ENCODE data around the gene AGO3. TPM values are rescaled to one million over a fixed set of nuclear protein-coding genes. Genes with fewer than 3 reads are reported as not detected.
A peak's percentile ranks its signal among the peaks of the same experiment; 100 is the strongest.

AGO3 gene
- 14.2 TPM for polyA plus RNA-seq (2013, experiment 1 of 2)
- 8.5 TPM for polyA plus RNA-seq (2013, experiment 2 of 2)

GRCh38 chr1:35930593-35931445, at the start of gene AGO3:
Gene AGO3, plus strand, starts transcription at chr1:35931105. Its CDS starts 322 bp downstream, at chr1:35931427.
- 0% methylated on average over 78 to 88 of the region's 112 CpGs for WGBS, 2 experiments (ENCODE audit: insufficient coverage in 2 of 2)
- peak within 1 kb of the TSS; percentile 93 for H3K27ac ChIP-seq (ENCODE audit: low read depth, low read length, severe bottlenecking)
- no peaks in the 10 kb centered on the region for H3K36me3 ChIP-seq (ENCODE audit: control insufficient read depth, insufficient read depth, low read length)
- peak within 1 kb of the TSS; percentile 92 for H3K4me3 ChIP-seq (ENCODE audit: extremely low read depth, insufficient read depth, low read length, poor library complexity, severe bottlenecking)
- no peaks in the 10 kb centered on the region for H3K9me3 ChIP-seq (ENCODE audit: control insufficient read depth, low read length)
- peaks cover under 1% of the 10 kb centered on the region for H3K4me1 ChIP-seq (ENCODE audit: control insufficient read depth, insufficient read depth, low read length, poor library complexity, severe bottlenecking)

GRCh38 chr1:35881850-35882273, 49.0 kb upstream of the AGO3 start:
- Histone ChIP-seq H3K4me1 (ENCODE audit: control insufficient read depth, insufficient read depth, low read length, poor library complexity, severe bottlenecking) (peaks cover 21% of the 10 kb centered on the region), H3K36me3 (ENCODE audit: control insufficient read depth, insufficient read depth, low read length) (no peaks in the 10 kb centered on the region), H3K27ac (ENCODE audit: low read depth, low read length, severe bottlenecking) (no peak overlapping the region), H3K9me3 (ENCODE audit: control insufficient read depth, low read length) (no peaks in the 10 kb centered on the region), H3K4me3 (ENCODE audit: extremely low read depth, insufficient read depth, low read length, poor library complexity, severe bottlenecking) (no peak overlapping the region)
- WGBS, 2 experiments (ENCODE audit: insufficient coverage in 2 of 2) = 91 to 93% methylated on average over 4 of the region's 4 CpGs

DNA sequence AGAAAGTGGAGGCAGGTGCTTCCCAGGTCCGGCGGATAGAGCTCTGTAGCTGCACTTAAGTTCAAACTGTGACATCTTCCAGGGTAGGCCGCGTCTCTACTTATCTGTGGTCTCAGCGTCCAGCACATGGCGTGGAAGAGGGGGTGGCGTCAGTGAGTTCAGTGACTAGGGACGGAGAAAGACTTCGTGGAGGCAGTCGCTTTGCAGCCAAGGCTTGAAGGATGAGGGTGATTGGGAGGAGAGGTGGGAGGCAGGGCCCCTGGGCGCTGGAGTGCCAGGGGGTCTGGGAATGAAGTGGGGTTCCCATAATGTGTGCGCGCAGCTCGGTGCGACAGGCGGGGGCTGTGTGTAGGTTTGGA, 48.3 kb upstream of the AGO3 start:
- no peak overlapping the region for H3K27ac ChIP-seq (ENCODE audit: low read depth, low read length, severe bottlenecking)
- H3K36me3 ChIP-seq (ENCODE audit: control insufficient read depth, insufficient read depth, low read length) = no peaks in the 10 kb centered on the region
- WGBS, 2 experiments (ENCODE audit: insufficient coverage in 2 of 2) = 79% methylated on average over 14 to 16 of the region's 16 CpGs
- peaks cover 27% of the 10 kb centered on the region for H3K4me1 ChIP-seq (ENCODE audit: control insufficient read depth, insufficient read depth, low read length, poor library complexity, severe bottlenecking)
- H3K9me3 ChIP-seq (ENCODE audit: control insufficient read depth, low read length) = no peaks in the 10 kb centered on the region
- H3K4me3 ChIP-seq (ENCODE audit: extremely low read depth, insufficient read depth, low read length, poor library complexity, severe bottlenecking) = no peak overlapping the region

- peak within 1 kb of the TSS; percentile 95 for H3K4me3 ChIP-seq (ENCODE audit: extremely low read depth, insufficient read depth, low read length, poor library complexity, severe bottlenecking)
- no peaks in the 10 kb centered on the region for H3K9me3 ChIP-seq (ENCODE audit: control insufficient read depth, low read length)
- H3K36me3 ChIP-seq (ENCODE audit: control insufficient read depth, insufficient read depth, low read length) = peaks cover under 1% of the 10 kb centered on the region
- 0 to 2% methylated on average over 45 to 51 of the region's 58 CpGs for WGBS, 2 experiments (ENCODE audit: insufficient coverage in 2 of 2)
- peaks cover 27% of the 10 kb centered on the region for H3K4me1 ChIP-seq (ENCODE audit: control insufficient read depth, insufficient read depth, low read length, poor library complexity, severe bottlenecking)
- peak within 1 kb of the TSS; percentile 75 for H3K27ac ChIP-seq (ENCODE audit: low read depth, low read length, severe bottlenecking)
Measured at GRCh38 chr1:35882945-35883634, 47.8 kb upstream of the AGO3 start, which contains the start of gene AGO1. Gene AGO1, plus strand, starts transcription at chr1:35883209. Its CDS starts 213 bp downstream, at chr1:35883422.

DNA sequence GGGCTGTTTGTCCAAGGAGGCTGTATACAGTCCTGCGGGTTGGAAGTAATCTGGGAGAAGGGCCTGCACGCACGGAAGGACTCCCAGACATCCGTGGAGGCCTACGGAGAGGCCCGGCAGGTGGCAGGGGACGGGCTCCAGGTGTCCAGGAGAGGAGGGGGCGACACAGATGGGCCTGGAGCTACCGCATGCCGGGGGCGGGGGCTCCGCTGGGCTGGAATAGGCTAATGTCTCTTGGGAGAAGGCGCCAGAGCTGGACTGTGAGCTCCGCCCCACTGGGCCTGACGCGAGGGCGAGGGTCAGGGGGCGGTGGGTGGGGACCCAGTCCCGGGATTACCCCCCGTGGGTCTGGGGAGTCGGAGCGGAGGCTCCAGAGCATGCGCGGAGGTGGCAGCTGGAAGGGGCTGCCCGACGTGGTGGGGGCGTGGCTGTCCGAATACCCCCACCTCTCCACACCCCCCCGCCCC, 47.2 kb upstream of the AGO3 start:
- Histone ChIP-seq H3K4me1 (ENCODE audit: control insufficient read depth, insufficient read depth, low read length, poor library complexity, severe bottlenecking) (peaks cover 27% of the 10 kb centered on the region), H3K36me3 (ENCODE audit: control insufficient read depth, insufficient read depth, low read length) (peaks cover 6% of the 10 kb centered on the region), H3K27ac (ENCODE audit: low read depth, low read length, severe bottlenecking) (peak overlapping the region; percentile 75), H3K9me3 (ENCODE audit: control insufficient read depth, low read length) (no peaks in the 10 kb centered on the region), H3K4me3 (ENCODE audit: extremely low read depth, insufficient read depth, low read length, poor library complexity, severe bottlenecking) (peak overlapping the region; percentile 95)
- 1 to 3% methylated on average over 12 to 16 of the region's 29 CpGs for WGBS, 2 experiments (ENCODE audit: insufficient coverage in 2 of 2)

- H3K9me3 ChIP-seq (ENCODE audit: control insufficient read depth, low read length) = no peaks in the 10 kb centered on the region
- peaks cover 18% of the 10 kb centered on the region for H3K36me3 ChIP-seq (ENCODE audit: control insufficient read depth, insufficient read depth, low read length)
- H3K4me3 ChIP-seq (ENCODE audit: extremely low read depth, insufficient read depth, low read length, poor library complexity, severe bottlenecking) = no peak overlapping the region
- peaks cover 27% of the 10 kb centered on the region for H3K4me1 ChIP-seq (ENCODE audit: control insufficient read depth, insufficient read depth, low read length, poor library complexity, severe bottlenecking)
- 40% methylated on average over 1 of the region's 2 CpGs; no CpG with 5 or more reads in 1 of the 2 experiments for WGBS, 2 experiments (ENCODE audit: insufficient coverage in 2 of 2)
- peak overlapping the region; percentile 75 for H3K27ac ChIP-seq (ENCODE audit: low read depth, low read length, severe bottlenecking)
Measured at GRCh38 chr1:35884934-35885333, 46.0 kb upstream of the AGO3 start.

GRCh38 chr1:35885961-35886558, 44.8 kb upstream of the AGO3 start:
- peak overlapping the region; percentile 75 for H3K27ac ChIP-seq (ENCODE audit: low read depth, low read length, severe bottlenecking)
- peaks cover 27% of the 10 kb centered on the region for H3K4me1 ChIP-seq (ENCODE audit: control insufficient read depth, insufficient read depth, low read length, poor library complexity, severe bottlenecking)
- no peaks in the 10 kb centered on the region for H3K9me3 ChIP-seq (ENCODE audit: control insufficient read depth, low read length)
- WGBS, 2 experiments (ENCODE audit: insufficient coverage in 2 of 2) = no CpG with 5 or more reads among the region's 4 CpGs
- H3K4me3 ChIP-seq (ENCODE audit: extremely low read depth, insufficient read depth, low read length, poor library complexity, severe bottlenecking) = no peak overlapping the region
- peaks cover 27% of the 10 kb centered on the region for H3K36me3 ChIP-seq (ENCODE audit: control insufficient read depth, insufficient read depth, low read length)

DNA sequence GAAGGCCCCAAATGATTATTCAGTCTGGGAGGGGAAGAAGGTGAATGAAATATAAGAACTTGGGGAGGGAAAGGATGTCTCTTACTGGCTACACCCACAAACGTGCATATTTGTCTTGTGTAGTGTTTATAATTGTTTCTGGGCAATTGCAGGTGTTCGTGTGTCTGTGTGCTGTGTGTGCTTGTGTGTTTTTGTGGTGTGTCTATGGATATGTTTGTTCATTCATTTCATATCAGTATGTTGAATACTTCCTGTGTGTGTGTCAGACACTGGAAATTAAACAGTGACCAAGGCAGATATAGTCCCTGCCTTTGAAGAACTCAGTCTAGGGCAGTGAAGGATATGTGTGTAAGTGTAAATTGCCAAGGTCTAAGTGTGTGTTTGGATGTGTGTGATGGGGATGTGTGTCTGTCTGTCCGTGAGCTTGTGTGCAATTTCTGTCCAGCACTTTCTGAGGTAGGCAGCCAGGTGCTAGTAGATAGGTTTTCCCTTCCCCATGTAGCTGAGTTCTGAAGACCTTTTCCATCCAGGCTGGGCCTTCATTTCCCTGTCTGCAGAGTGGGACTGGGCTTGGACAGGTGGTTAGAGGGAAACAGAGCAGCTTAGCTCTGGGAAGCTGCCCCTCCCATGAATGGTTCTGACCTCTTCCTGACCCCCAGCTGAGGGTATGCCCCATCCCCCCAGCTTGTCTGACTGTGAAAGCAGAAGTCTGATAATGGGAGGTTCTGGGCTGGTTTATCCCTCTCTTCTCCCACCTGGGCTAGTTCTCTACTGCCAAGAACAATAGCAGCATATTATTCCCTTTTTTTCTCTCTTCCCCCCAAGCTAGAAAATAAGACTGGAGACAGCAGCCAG, 44.1 kb upstream of the AGO3 start:
- WGBS, 2 experiments (ENCODE audit: insufficient coverage in 2 of 2) = 40 to 89% methylated on average over 1 to 2 of the region's 3 CpGs
- Histone ChIP-seq H3K4me3 (ENCODE audit: extremely low read depth, insufficient read depth, low read length, poor library complexity, severe bottlenecking) (no peak overlapping the region), H3K27ac (ENCODE audit: low read depth, low read length, severe bottlenecking) (peak overlapping the region; percentile 75), H3K36me3 (ENCODE audit: control insufficient read depth, insufficient read depth, low read length) (peaks cover 33% of the 10 kb centered on the region), H3K9me3 (ENCODE audit: control insufficient read depth, low read length) (no peaks in the 10 kb centered on the region), H3K4me1 (ENCODE audit: control insufficient read depth, insufficient read depth, low read length, poor library complexity, severe bottlenecking) (peaks cover 27% of the 10 kb centered on the region)

DNA sequence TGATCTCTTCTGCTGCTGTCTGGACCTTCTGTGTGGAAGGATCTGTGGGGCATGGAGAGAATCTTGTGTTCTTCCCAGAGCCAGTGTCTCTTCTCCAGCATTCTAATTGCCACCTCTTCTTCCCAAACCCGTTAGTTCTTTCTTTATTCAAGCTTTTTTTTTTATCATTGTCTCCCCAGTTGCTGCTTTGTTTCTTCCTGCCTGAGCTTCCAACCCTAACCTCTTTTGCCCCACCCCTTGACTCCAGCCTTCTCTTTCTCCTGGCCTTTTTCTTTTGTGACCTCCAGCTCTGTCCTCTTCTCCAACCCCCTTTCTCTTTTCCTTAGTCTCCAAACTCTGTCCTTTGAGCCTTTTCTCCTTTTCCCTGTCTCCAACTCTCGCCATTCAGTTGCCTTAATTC, 43.4 kb upstream of the AGO3 start:
- Histone ChIP-seq H3K4me3 (ENCODE audit: extremely low read depth, insufficient read depth, low read length, poor library complexity, severe bottlenecking) (no peak overlapping the region), H3K27ac (ENCODE audit: low read depth, low read length, severe bottlenecking) (peak overlapping the region; percentile 6), H3K36me3 (ENCODE audit: control insufficient read depth, insufficient read depth, low read length) (peaks cover 40% of the 10 kb centered on the region), H3K4me1 (ENCODE audit: control insufficient read depth, insufficient read depth, low read length, poor library complexity, severe bottlenecking) (peaks cover 27% of the 10 kb centered on the region), H3K9me3 (ENCODE audit: control insufficient read depth, low read length) (no peaks in the 10 kb centered on the region)
- WGBS, 2 experiments (ENCODE audit: insufficient coverage in 2 of 2) = 69 to 71% methylated on average over 2 of the region's 2 CpGs

DNA sequence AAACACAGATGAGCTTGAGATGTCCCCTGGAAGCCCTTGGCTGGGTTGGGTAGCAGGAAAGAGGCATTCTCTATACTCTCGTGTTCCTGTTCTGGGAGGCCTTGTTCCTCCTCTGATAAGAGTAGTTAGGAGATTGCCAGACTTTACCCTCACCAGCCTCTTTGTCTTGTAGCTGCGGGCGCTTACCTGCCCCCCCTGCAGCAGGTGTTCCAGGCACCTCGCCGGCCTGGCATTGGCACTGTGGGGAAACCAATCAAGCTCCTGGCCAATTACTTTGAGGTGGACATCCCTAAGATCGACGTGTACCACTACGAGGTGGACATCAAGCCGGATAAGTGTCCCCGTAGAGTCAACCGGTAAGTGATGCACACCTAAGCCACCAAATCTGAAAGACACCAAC, 42.6 kb upstream of the AGO3 start:
- 90 to 96% methylated on average over 8 to 10 of the region's 11 CpGs for WGBS, 2 experiments (ENCODE audit: insufficient coverage in 2 of 2)
- Histone ChIP-seq H3K4me1 (ENCODE audit: control insufficient read depth, insufficient read depth, low read length, poor library complexity, severe bottlenecking) (peaks cover 27% of the 10 kb centered on the region), H3K36me3 (ENCODE audit: control insufficient read depth, insufficient read depth, low read length) (peaks cover 47% of the 10 kb centered on the region), H3K27ac (ENCODE audit: low read depth, low read length, severe bottlenecking) (no peak overlapping the region), H3K4me3 (ENCODE audit: extremely low read depth, insufficient read depth, low read length, poor library complexity, severe bottlenecking) (no peak overlapping the region), H3K9me3 (ENCODE audit: control insufficient read depth, low read length) (no peaks in the 10 kb centered on the region)
